ENCODE results near the gene MYL3.

MYL3 gene

GRCh38 chr3:46864061-46864881, 1.0 kb upstream of the MYL3 start:
- DNase-seq: no peak

- DNase-seq: no peak
Measured at GRCh38 chr3:46862369-46863025, 747 bp downstream of the MYL3 start.

- DNase-seq: no peak
Measured at GRCh38 chr3:46861605-46862368, 1.5 kb downstream of the MYL3 start.

- DNase-seq: no peak
Measured at GRCh38 chr3:46860810-46861604, 2.2 kb downstream of the MYL3 start.

GRCh38 chr3:46860017-46860809, 3.0 kb downstream of the MYL3 start:
- DNase-seq: no peak

- no peak for DNase-seq
Measured at GRCh38 chr3:46859001-46859710, 4.1 kb downstream of the MYL3 start.

GRCh38 chr3:46858456-46858855, 4.8 kb downstream of the MYL3 start:
- DNase-seq: no peak

GRCh38 chr3:46857485-46858341, 5.5 kb downstream of the MYL3 start:
- no peak for DNase-seq

GRCh38 chr3:46856576-46857471, 6.4 kb downstream of the MYL3 start:
- DNase-seq: no peak

- DNase-seq: no peak
Measured at GRCh38 chr3:46854555-46854991, 8.7 kb downstream of the MYL3 start.

GRCh38 chr3:46853441-46854415, 9.5 kb downstream of the MYL3 start:
- DNase-seq: no peak

GRCh38 chr3:46852839-46853355, 10.3 kb downstream of the MYL3 start:
- no peak for DNase-seq

GRCh38 chr3:46852334-46852720, 10.9 kb downstream of the MYL3 start:
- DNase-seq: no peak

- no peak for DNase-seq
Measured at GRCh38 chr3:46851364-46852333, 11.6 kb downstream of the MYL3 start.

GRCh38 chr3:46850468-46850779, 12.8 kb downstream of the MYL3 start:
- no peak for DNase-seq

GRCh38 chr3:46849686-46850467, 13.4 kb downstream of the MYL3 start:
- no peak for DNase-seq
